Hematopoietic multipotent progenitor cell treated with erythropoietin and hydrocortisone succinate and interleukin-3 and kit ligand, for 17 days (in vitro differentiated cells): ENCODE data around the gene POLK.
"Not testable (repeated sequence)": the region's sequence is repeated elsewhere in the genome, so short reads cannot be mapped to it uniquely, and the experiment has no call there.

ENCODE experiments used
- DNase-seq: peaks from one replicate; pipeline ENCODE4 v3.0.0-alpha.2; 2015; ENCODE audit warnings: low spot score

The POLK gene

GRCh38 chr5:75610859-75611310 lies 99.2 kb downstream of the POLK start:
- not testable (repeated sequence) for DNase-seq

- no peak for DNase-seq
Observed at GRCh38 chr5:75611311-75612225, 99.9 kb downstream of the POLK start, which contains the start of gene ANKDD1B. ANKDD1B (plus strand) TSS chr5:75611453; CDS start chr5:75611635, 182 bp downstream.

- no peak for DNase-seq
Observed at GRCh38 chr5:75612226-75612569, 100.5 kb downstream of the POLK start.

GRCh38 chr5:75612901-75613300 lies 101.2 kb downstream of the POLK start:
- no peak for DNase-seq

GRCh38 chr5:75614176-75614575 lies 102.5 kb downstream of the POLK start:
- DNase-seq, result no peak

GRCh38 chr5:75616371-75616881 lies 104.7 kb downstream of the POLK start:
- no peak for DNase-seq

- no peak for DNase-seq
Observed at GRCh38 chr5:75616971-75617621, 105.4 kb downstream of the POLK start.

- DNase-seq, result no peak
Observed at GRCh38 chr5:75617736-75618352, 106.2 kb downstream of the POLK start.

- no peak for DNase-seq
Observed at GRCh38 chr5:75620184-75620959, 108.7 kb downstream of the POLK start.

GRCh38 chr5:75622564-75622963 lies 110.9 kb downstream of the POLK start:
- no peak for DNase-seq

GRCh38 chr5:75623846-75624245 lies 112.2 kb downstream of the POLK start:
- DNase-seq, result no peak

- no peak for DNase-seq
Observed at GRCh38 chr5:75626959-75627358, 115.3 kb downstream of the POLK start.

GRCh38 chr5:75627801-75628200 lies 116.1 kb downstream of the POLK start:
- DNase-seq, result no peak

- DNase-seq, result no peak
Observed at GRCh38 chr5:75630875-75631274, 119.2 kb downstream of the POLK start.

GRCh38 chr5:75632321-75632720 lies 120.6 kb downstream of the POLK start:
- DNase-seq, result no peak

GRCh38 chr5:75637949-75638348 lies 126.3 kb downstream of the POLK start:
- DNase-seq, result no peak

- DNase-seq, result no peak
Observed at GRCh38 chr5:75639535-75640311, 128.0 kb downstream of the POLK start.

GRCh38 chr5:75640395-75640794 lies 128.7 kb downstream of the POLK start:
- no peak for DNase-seq

- no peak for DNase-seq
Observed at GRCh38 chr5:75640826-75641225, 129.1 kb downstream of the POLK start.

GRCh38 chr5:75648712-75649111 lies 137.0 kb downstream of the POLK start:
- DNase-seq, result no peak
